Measurements from ENCODE around the gene SETD1A.

SETD1A gene

DNA sequence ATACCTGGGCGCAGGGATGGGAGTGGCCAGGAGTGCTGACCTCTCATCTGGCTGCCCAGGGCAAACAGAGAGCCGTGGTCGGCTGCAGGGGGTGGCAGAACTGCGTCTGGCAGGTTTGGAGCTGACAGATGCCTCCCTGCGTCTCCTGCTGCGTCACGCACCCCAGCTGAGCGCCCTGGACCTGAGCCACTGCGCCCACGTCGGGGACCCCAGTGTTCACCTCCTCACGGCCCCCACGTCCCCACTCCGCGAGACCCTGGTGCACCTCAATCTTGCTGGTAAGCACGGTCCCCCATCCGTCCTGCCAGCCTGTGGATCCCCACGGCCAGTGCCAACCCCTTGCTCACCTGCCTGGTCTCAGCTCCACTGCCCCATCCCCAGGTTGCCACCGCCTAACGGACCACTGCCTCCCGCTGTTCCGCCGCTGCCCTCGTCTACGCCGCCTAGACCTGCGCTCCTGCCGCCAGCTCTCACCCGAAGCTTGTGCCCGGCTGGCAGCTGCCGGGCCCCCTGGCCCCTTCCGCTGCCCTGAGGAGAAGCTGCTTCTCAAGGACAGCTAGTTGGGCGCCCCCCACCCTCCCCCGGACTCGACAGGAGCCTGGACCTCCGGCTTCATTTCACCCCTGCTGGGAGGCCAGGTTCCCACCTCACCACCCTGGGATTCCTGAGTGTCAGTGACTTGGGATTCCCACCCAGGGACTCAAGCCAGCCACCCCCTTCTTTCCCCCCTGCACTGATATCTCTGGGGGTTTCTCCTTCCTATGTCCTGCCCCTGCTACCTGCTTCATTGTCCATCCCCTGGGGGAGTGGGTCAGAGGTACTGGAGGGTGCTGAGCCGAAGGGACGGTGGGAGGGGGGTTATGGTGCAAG is 10.6 kb upstream of the SETD1A start:
- no peak for ATAC-seq (ENCODE audit: low read depth)
- DNase-seq (ENCODE audit: low spot score): no peak
- no peak overlapping the region for H3K27ac ChIP-seq (ENCODE audit: poor library complexity, severe bottlenecking)
- no peak overlapping the region for H3K4me3 ChIP-seq (ENCODE audit: severe bottlenecking)
- no peaks in the 10 kb centered on the region for H3K9me3 ChIP-seq (ENCODE audit: severe bottlenecking)
- TF ChIP-seq, protein P1, sequence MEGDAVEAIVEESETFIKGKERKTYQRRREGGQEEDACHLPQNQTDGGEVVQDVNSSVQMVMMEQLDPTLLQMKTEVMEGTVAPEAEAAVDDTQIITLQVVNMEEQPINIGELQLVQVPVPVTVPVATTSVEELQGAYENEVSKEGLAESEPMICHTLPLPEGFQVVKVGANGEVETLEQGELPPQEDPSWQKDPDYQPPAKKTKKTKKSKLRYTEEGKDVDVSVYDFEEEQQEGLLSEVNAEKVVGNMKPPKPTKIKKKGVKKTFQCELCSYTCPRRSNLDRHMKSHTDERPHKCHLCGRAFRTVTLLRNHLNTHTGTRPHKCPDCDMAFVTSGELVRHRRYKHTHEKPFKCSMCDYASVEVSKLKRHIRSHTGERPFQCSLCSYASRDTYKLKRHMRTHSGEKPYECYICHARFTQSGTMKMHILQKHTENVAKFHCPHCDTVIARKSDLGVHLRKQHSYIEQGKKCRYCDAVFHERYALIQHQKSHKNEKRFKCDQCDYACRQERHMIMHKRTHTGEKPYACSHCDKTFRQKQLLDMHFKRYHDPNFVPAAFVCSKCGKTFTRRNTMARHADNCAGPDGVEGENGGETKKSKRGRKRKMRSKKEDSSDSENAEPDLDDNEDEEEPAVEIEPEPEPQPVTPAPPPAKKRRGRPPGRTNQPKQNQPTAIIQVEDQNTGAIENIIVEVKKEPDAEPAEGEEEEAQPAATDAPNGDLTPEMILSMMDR (IDR thresholded peaks at IDR 0.05; ENCODE audit: poor library complexity, severe bottlenecking): no peak
- peaks cover 5% of the 10 kb centered on the region for H3K4me1 ChIP-seq (ENCODE audit: insufficient read depth, poor library complexity, severe bottlenecking)
- H3K36me3 ChIP-seq (ENCODE audit: low read depth): peaks cover 29% of the 10 kb centered on the region
- H3K27me3 ChIP-seq (ENCODE audit: insufficient read depth, poor library complexity, severe bottlenecking): no peaks in the 10 kb centered on the region

DNA sequence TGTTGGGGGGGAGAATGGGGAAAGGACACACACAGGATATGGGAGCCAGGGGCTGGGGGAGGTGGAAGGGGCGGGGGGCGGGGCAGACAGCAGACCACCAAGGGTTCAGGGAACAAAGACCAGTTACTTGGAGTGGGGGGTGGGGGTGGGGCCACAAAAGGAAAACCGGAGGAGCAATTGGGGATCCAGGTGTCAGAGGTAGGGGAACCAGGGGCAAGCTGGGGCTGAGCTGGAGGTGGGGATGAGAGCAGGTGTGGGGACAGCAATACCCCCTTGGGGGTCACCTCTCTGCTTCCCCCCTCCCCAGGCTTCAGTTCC is 10.1 kb upstream of the SETD1A start:
- TF ChIP-seq, protein P1 (IDR thresholded peaks at IDR 0.05; ENCODE audit: poor library complexity, severe bottlenecking): no peak
- Histone ChIP-seq H3K4me3 (ENCODE audit: severe bottlenecking) (no peak overlapping the region), H3K27me3 (ENCODE audit: insufficient read depth, poor library complexity, severe bottlenecking) (no peaks in the 10 kb centered on the region), H3K4me1 (ENCODE audit: insufficient read depth, poor library complexity, severe bottlenecking) (peaks cover 5% of the 10 kb centered on the region), H3K27ac (ENCODE audit: poor library complexity, severe bottlenecking) (no peak overlapping the region), H3K9me3 (ENCODE audit: severe bottlenecking) (no peaks in the 10 kb centered on the region), H3K36me3 (ENCODE audit: low read depth) (peaks cover 25% of the 10 kb centered on the region)
- ATAC-seq (ENCODE audit: low read depth) (no peak), DNase-seq (ENCODE audit: low spot score) (no peak)

DNA sequence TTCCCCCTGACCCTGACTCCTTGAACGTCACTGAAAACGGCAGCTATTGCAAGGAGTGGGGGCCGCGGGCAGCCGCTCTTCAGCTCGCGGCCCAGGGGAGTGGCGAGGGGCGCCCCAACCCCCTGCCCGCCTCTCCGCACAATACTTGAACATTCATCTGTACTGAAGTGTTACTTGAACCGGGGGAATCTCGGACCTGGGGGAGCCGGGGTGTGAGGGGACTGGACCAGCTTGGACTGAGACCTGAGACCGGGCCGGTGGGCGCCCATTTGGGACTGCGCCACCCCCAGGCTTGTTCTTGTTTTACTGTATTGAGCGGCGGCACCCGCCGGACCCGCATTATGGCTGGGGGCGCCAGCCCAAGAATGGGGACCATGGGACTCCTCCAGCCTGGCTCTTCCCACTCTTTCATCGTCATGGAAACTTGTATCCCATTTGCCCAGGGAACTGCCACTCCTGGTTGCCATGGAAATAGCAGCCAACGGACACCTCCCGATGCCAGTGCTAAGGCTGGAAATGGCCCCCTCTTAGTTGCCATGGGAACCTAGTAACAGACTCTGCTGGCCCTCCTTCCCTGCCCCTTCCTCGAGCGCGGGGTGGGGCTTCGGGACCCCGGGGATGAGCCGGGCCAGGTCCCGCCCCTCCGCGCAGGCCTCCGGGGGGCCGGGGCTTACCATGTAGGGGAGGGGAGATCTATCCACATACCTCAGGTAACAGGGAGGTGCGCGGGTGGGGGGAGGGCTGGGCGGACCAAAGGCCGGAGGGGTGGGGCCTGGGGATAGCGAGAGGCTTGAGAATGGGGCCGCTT is 9.5 kb upstream of the SETD1A start:
- DNase-seq (ENCODE audit: low spot score) (peak; percentile 94), ATAC-seq (ENCODE audit: low read depth) (peak; percentile 59)
- H3K4me1 ChIP-seq (ENCODE audit: insufficient read depth, poor library complexity, severe bottlenecking): peaks cover 5% of the 10 kb centered on the region
- H3K27ac ChIP-seq (ENCODE audit: poor library complexity, severe bottlenecking): peak overlapping the region; percentile 90
- H3K27me3 ChIP-seq (ENCODE audit: insufficient read depth, poor library complexity, severe bottlenecking): no peaks in the 10 kb centered on the region
- H3K36me3 ChIP-seq (ENCODE audit: low read depth): peaks cover 19% of the 10 kb centered on the region
- TF ChIP-seq, protein P1 (IDR thresholded peaks at IDR 0.05; ENCODE audit: poor library complexity, severe bottlenecking): no peak
- no peaks in the 10 kb centered on the region for H3K9me3 ChIP-seq (ENCODE audit: severe bottlenecking)
- H3K4me3 ChIP-seq (ENCODE audit: severe bottlenecking): peak overlapping the region; percentile 98

DNA sequence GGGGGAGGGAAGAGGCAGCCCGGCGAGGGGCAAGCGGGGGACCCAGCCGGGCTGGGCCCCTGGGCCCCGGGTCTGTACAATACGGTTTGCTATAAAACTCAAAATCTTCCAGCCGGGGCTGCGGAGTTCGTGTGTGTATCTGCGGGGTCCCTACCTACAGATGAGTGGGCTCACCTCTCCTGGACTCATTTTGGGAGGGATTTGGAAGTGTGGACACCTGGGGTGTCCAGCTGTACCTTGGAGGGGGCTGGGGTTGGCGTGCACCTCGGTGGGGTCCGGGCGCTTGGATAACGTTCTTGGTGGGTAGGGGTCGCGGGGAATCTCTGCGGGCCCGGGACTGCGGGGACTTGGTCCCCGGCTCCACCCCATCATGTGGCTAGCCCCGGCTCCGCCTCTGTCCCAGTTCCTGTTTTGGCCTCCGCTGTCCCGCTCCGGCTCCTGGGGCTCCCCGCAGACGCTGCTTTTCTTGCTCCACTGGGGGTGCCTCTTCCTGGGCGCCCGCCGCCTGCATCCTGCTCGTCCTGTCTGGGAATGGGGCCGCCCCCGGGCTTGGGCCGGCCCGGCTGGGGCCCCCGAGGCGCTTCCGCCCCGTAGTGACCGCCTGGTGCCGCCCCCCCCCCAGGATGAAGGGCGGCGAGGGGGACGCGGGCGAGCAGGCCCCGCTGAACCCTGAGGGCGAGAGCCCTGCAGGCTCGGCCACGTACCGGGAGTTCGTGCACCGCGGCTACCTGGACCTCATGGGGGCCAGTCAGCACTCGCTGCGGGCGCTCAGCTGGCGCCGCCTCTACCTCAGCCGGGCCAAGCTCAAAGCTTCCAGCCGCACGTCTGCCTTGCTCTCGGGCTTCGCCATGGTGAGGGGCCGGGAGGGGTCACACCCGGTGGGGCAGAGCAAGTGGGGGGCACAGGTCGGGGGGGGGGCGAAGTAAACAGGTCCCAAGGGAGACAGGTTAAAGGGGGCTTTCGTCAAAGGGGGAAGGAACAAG is 8.6 kb upstream of the SETD1A start, which contains the start of gene ORAI3:
Gene ORAI3 (plus strand): TSS at position 402 of the 983 bp plus-strand sequence. CDS start 222 bp downstream, at position 624.
- TF ChIP-seq, protein P1 (IDR thresholded peaks at IDR 0.05; ENCODE audit: poor library complexity, severe bottlenecking): no peak
- H3K27me3 ChIP-seq (ENCODE audit: insufficient read depth, poor library complexity, severe bottlenecking): no peaks in the 10 kb centered on the region
- peaks cover 5% of the 10 kb centered on the region for H3K4me1 ChIP-seq (ENCODE audit: insufficient read depth, poor library complexity, severe bottlenecking)
- peak within 1 kb of the TSS; percentile 90 for H3K27ac ChIP-seq (ENCODE audit: poor library complexity, severe bottlenecking)
- peak; percentile 35 for ATAC-seq (ENCODE audit: low read depth)
- H3K4me3 ChIP-seq (ENCODE audit: severe bottlenecking): peak within 1 kb of the TSS; percentile 98
- no peaks in the 10 kb centered on the region for H3K9me3 ChIP-seq (ENCODE audit: severe bottlenecking)
- H3K36me3 ChIP-seq (ENCODE audit: low read depth): peaks cover 13% of the 10 kb centered on the region
- no peak for DNase-seq (ENCODE audit: low spot score)

All from RWPE2 (cell line).